WTC11 (cell line): ENCODE measurements around the gene ACYP1. TPM values are rescaled to one million over a fixed set of nuclear protein-coding genes. Genes with fewer than 3 reads are reported as not detected.

Source experiments
- ATAC-seq: fragments of 200-7000 bp; cut with Tn5 transposase; 2 replicates; pipeline ENCODE4 v1.10.0; 2021; ENCODE audit warnings: mild to moderate bottlenecking, moderate library complexity
- CTCF ChIA-PET: fragments of 300-600 bp; sonication (Branson Sonifier 250); formaldehyde crosslinking; loops from one replicate; lab custom pipeline; 2021; ENCODE audit warnings: antibody characterized with exemption; lab: Charles Lee
- POLR2A ChIA-PET: fragments of 350-600 bp; sonication (Branson Sonifier 250); formaldehyde crosslinking; loops from one replicate; lab custom pipeline; 2021; ENCODE audit warnings: antibody characterized with exemption; lab: Charles Lee
- DNase-seq: peaks from one replicate; pipeline ENCODE4 v3.0.0; 2021; ENCODE audit warnings: low spot score
- H3K27ac Mint-ChIP-seq: 2 replicates; pipeline ENCODE4 v1.8.0; 2021; ENCODE audit warnings: mixed read lengths
- H3K27me3 Mint-ChIP-seq: 2 replicates; pipeline ENCODE4 v1.8.0; 2021; ENCODE audit warnings: low read depth, mild to moderate bottlenecking, moderate library complexity, mixed read lengths
- H3K36me3 Mint-ChIP-seq: 2 replicates; pipeline ENCODE4 v1.8.0; 2021; ENCODE audit warnings: mixed read lengths
- H3K4me1 Mint-ChIP-seq: 2 replicates; pipeline ENCODE4 v1.8.0; 2022; ENCODE audit warnings: mixed read lengths
- H3K4me3 Mint-ChIP-seq: 2 replicates; pipeline ENCODE4 v1.8.0; 2021; ENCODE audit warnings: mild to moderate bottlenecking, moderate library complexity, mixed read lengths
- H3K9me3 Mint-ChIP-seq: 2 replicates; pipeline ENCODE4 v1.8.0; 2021; ENCODE audit warnings: mixed read lengths
- ATF1 ChIP-seq: sonication (generic); formaldehyde crosslinking; IDR thresholded peaks from 2 replicates; pipeline ENCODE4 v1.8.1; 2023; ENCODE audit warnings: mild to moderate bottlenecking, moderate library complexity, missing genetic modification reagents
- CREM ChIP-seq: sonication (generic); formaldehyde crosslinking; IDR thresholded peaks from 2 replicates; pipeline ENCODE4 v1.8.1; 2022; ENCODE audit warnings: mild to moderate bottlenecking, missing genetic modification reagents, moderate library complexity
- MXD4 ChIP-seq: fragments of 250-450 bp; sonication (Bioruptor Pico); IDR thresholded peaks from 2 replicates; pipeline ENCODE4 v1.8.0; 2021; ENCODE audit warnings: mild to moderate bottlenecking, moderate library complexity, borderline replicate concordance
- MYBL2 ChIP-seq: sonication (generic); formaldehyde crosslinking; IDR thresholded peaks from 2 replicates; pipeline ENCODE4 v1.8.1; 2023; ENCODE audit warnings: mild to moderate bottlenecking, moderate library complexity, missing genetic modification reagents
- NFYB ChIP-seq: sonication (generic); formaldehyde crosslinking; conservative IDR thresholded peaks from 2 replicates; pipeline ENCODE4 v1.8.0; 2022; ENCODE audit warnings: low read depth, missing genetic modification reagents
- TP53 ChIP-seq: sonication (generic); formaldehyde crosslinking; IDR thresholded peaks from 2 replicates; pipeline ENCODE4 v1.8.1; 2023; ENCODE audit warnings: mild to moderate bottlenecking, missing genetic modification reagents
- ZNF121 ChIP-seq: sonication (generic); formaldehyde crosslinking; IDR thresholded peaks from 2 replicates; pipeline ENCODE4 v1.8.0; 2023; ENCODE audit warnings: missing genetic modification reagents
- ZNF396 ChIP-seq: fragments of 250-450 bp; sonication (Bioruptor Pico); IDR thresholded peaks from 2 replicates; pipeline ENCODE4 v1.8.0; 2021; ENCODE audit warnings: mild to moderate bottlenecking, moderate library complexity, borderline replicate concordance
- ZNF423 ChIP-seq: fragments of 250-450 bp; sonication (Bioruptor Pico); IDR thresholded peaks from 2 replicates; pipeline ENCODE4 v2.1.2; 2022; ENCODE audit warnings: mild to moderate bottlenecking, moderate library complexity
- total RNA-seq: library from RNA; stranded (reverse); gene quantifications from 3 replicates; pipeline ENCODE4 v1.2.3, GENCODE V29; 2021
- TF ChIP-seq, protein P1 (sequence below): sonication (generic); formaldehyde crosslinking; IDR thresholded peaks from 2 replicates; pipeline ENCODE4 v1.8.0; 2023; ENCODE audit warnings: mild to moderate bottlenecking, missing genetic modification reagents
- TF ChIP-seq, protein P2 (sequence below): sonication (generic); formaldehyde crosslinking; IDR thresholded peaks from 2 replicates; pipeline ENCODE4 v1.8.0; 2023; ENCODE audit warnings: missing genetic modification reagents, mild to moderate bottlenecking, borderline replicate concordance
- TF ChIP-seq, protein P3 (sequence below): sonication (generic); formaldehyde crosslinking; IDR thresholded peaks from 2 replicates; pipeline ENCODE4 v1.8.1; 2023; ENCODE audit warnings: mild to moderate bottlenecking, missing genetic modification reagents
- TF ChIP-seq, protein P4 (sequence below): sonication (generic); formaldehyde crosslinking; IDR thresholded peaks from 2 replicates; pipeline ENCODE4 v1.8.1; 2023; ENCODE audit warnings: mild to moderate bottlenecking, missing genetic modification reagents, moderate library complexity
- TF ChIP-seq, protein P5 (sequence below): sonication (generic); formaldehyde crosslinking; conservative IDR thresholded peaks from 2 replicates; pipeline ENCODE4 v1.8.1; 2023; ENCODE audit warnings: mild to moderate bottlenecking, low read depth, missing genetic modification reagents, moderate library complexity
- TF ChIP-seq, protein P6 (sequence below): fragments of 250-450 bp; sonication (Bioruptor Pico); IDR thresholded peaks from 2 replicates; pipeline ENCODE4 v1.9.0; 2021; ENCODE audit warnings: mild to moderate bottlenecking
- TF ChIP-seq, protein P7 (sequence below): sonication (generic); formaldehyde crosslinking; IDR thresholded peaks from 2 replicates; pipeline ENCODE4 v1.8.1; 2022; ENCODE audit warnings: mild to moderate bottlenecking, missing genetic modification reagents, moderate library complexity, borderline replicate concordance
- TF ChIP-seq, protein P8 (sequence below): sonication (generic); formaldehyde crosslinking; IDR thresholded peaks from 2 replicates; pipeline ENCODE4 v1.8.1; 2022; ENCODE audit warnings: mild to moderate bottlenecking, moderate library complexity, missing genetic modification reagents

The ACYP1 gene
- total RNA-seq, 1 experiment from 2014 or later: 26.6 TPM

DNA sequence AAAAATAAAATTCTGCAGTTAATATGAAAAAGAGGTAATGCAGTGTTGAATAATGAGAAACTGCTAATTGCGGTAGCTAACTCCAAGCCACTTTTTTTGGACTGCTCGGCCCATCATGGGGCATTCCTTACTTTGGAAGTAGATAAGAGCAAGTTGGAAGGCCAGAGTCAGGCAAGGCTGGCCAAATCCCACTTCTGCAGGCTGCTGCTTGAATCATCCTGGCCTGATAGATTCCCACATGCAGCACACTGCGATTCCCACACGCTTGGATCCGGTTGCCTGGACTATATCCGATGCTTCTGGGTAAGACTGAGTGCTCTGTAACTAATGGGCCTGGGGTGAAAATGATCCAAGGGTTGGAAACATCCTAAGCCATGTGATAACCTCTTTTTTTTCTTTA is 50.5 kb downstream of the ACYP1 start:
- no peaks in the 10 kb centered on the region for H3K9me3 Mint-ChIP-seq
- CTCF ChIA-PET: interaction anchor here (1.3 to 1.7 kb wide), 2 partner anchors 68 to 75 kb away, joined by 3 to 8 read pairs; no protein-coding TSS in a partner anchor
- H3K4me1 Mint-ChIP-seq: no peaks in the 10 kb centered on the region
- TF ChIP-seq NFYB (CRISPR knock-in tag) (no peak), CREM (CRISPR knock-in tag) (no peak), ATF1 (CRISPR knock-in tag) (no peak), MYBL2 (no peak), ZNF121 (CRISPR knock-in tag) (no peak), ZNF396 (CRISPR knock-in tag) (no peak), ZNF423 (CRISPR knock-in tag) (no peak), TP53 (no peak), MXD4 (no peak)
- TF ChIP-seq, protein P1, sequence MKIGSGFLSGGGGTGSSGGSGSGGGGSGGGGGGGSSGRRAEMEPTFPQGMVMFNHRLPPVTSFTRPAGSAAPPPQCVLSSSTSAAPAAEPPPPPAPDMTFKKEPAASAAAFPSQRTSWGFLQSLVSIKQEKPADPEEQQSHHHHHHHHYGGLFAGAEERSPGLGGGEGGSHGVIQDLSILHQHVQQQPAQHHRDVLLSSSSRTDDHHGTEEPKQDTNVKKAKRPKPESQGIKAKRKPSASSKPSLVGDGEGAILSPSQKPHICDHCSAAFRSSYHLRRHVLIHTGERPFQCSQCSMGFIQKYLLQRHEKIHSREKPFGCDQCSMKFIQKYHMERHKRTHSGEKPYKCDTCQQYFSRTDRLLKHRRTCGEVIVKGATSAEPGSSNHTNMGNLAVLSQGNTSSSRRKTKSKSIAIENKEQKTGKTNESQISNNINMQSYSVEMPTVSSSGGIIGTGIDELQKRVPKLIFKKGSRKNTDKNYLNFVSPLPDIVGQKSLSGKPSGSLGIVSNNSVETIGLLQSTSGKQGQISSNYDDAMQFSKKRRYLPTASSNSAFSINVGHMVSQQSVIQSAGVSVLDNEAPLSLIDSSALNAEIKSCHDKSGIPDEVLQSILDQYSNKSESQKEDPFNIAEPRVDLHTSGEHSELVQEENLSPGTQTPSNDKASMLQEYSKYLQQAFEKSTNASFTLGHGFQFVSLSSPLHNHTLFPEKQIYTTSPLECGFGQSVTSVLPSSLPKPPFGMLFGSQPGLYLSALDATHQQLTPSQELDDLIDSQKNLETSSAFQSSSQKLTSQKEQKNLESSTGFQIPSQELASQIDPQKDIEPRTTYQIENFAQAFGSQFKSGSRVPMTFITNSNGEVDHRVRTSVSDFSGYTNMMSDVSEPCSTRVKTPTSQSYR (CRISPR knock-in tag): no peak
- TF ChIP-seq, protein P2, sequence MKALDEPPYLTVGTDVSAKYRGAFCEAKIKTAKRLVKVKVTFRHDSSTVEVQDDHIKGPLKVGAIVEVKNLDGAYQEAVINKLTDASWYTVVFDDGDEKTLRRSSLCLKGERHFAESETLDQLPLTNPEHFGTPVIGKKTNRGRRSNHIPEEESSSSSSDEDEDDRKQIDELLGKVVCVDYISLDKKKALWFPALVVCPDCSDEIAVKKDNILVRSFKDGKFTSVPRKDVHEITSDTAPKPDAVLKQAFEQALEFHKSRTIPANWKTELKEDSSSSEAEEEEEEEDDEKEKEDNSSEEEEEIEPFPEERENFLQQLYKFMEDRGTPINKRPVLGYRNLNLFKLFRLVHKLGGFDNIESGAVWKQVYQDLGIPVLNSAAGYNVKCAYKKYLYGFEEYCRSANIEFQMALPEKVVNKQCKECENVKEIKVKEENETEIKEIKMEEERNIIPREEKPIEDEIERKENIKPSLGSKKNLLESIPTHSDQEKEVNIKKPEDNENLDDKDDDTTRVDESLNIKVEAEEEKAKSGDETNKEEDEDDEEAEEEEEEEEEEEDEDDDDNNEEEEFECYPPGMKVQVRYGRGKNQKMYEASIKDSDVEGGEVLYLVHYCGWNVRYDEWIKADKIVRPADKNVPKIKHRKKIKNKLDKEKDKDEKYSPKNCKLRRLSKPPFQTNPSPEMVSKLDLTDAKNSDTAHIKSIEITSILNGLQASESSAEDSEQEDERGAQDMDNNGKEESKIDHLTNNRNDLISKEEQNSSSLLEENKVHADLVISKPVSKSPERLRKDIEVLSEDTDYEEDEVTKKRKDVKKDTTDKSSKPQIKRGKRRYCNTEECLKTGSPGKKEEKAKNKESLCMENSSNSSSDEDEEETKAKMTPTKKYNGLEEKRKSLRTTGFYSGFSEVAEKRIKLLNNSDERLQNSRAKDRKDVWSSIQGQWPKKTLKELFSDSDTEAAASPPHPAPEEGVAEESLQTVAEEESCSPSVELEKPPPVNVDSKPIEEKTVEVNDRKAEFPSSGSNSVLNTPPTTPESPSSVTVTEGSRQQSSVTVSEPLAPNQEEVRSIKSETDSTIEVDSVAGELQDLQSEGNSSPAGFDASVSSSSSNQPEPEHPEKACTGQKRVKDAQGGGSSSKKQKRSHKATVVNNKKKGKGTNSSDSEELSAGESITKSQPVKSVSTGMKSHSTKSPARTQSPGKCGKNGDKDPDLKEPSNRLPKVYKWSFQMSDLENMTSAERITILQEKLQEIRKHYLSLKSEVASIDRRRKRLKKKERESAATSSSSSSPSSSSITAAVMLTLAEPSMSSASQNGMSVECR (CRISPR knock-in tag): no peak
- TF ChIP-seq, protein P3, sequence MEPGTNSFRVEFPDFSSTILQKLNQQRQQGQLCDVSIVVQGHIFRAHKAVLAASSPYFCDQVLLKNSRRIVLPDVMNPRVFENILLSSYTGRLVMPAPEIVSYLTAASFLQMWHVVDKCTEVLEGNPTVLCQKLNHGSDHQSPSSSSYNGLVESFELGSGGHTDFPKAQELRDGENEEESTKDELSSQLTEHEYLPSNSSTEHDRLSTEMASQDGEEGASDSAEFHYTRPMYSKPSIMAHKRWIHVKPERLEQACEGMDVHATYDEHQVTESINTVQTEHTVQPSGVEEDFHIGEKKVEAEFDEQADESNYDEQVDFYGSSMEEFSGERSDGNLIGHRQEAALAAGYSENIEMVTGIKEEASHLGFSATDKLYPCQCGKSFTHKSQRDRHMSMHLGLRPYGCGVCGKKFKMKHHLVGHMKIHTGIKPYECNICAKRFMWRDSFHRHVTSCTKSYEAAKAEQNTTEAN (CRISPR knock-in tag): no peak
- TF ChIP-seq, protein P4, sequence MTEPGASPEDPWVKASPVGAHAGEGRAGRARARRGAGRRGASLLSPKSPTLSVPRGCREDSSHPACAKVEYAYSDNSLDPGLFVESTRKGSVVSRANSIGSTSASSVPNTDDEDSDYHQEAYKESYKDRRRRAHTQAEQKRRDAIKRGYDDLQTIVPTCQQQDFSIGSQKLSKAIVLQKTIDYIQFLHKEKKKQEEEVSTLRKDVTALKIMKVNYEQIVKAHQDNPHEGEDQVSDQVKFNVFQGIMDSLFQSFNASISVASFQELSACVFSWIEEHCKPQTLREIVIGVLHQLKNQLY: no peak
- TF ChIP-seq, protein P5, sequence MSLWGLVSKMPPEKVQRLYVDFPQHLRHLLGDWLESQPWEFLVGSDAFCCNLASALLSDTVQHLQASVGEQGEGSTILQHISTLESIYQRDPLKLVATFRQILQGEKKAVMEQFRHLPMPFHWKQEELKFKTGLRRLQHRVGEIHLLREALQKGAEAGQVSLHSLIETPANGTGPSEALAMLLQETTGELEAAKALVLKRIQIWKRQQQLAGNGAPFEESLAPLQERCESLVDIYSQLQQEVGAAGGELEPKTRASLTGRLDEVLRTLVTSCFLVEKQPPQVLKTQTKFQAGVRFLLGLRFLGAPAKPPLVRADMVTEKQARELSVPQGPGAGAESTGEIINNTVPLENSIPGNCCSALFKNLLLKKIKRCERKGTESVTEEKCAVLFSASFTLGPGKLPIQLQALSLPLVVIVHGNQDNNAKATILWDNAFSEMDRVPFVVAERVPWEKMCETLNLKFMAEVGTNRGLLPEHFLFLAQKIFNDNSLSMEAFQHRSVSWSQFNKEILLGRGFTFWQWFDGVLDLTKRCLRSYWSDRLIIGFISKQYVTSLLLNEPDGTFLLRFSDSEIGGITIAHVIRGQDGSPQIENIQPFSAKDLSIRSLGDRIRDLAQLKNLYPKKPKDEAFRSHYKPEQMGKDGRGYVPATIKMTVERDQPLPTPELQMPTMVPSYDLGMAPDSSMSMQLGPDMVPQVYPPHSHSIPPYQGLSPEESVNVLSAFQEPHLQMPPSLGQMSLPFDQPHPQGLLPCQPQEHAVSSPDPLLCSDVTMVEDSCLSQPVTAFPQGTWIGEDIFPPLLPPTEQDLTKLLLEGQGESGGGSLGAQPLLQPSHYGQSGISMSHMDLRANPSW (CRISPR knock-in tag): no peak
- TF ChIP-seq, protein P6, sequence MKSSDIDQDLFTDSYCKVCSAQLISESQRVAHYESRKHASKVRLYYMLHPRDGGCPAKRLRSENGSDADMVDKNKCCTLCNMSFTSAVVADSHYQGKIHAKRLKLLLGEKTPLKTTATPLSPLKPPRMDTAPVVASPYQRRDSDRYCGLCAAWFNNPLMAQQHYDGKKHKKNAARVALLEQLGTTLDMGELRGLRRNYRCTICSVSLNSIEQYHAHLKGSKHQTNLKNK (CRISPR knock-in tag): no peak
- TF ChIP-seq, protein P7, sequence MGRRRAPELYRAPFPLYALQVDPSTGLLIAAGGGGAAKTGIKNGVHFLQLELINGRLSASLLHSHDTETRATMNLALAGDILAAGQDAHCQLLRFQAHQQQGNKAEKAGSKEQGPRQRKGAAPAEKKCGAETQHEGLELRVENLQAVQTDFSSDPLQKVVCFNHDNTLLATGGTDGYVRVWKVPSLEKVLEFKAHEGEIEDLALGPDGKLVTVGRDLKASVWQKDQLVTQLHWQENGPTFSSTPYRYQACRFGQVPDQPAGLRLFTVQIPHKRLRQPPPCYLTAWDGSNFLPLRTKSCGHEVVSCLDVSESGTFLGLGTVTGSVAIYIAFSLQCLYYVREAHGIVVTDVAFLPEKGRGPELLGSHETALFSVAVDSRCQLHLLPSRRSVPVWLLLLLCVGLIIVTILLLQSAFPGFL (CRISPR knock-in tag): no peak
- TF ChIP-seq, protein P8, sequence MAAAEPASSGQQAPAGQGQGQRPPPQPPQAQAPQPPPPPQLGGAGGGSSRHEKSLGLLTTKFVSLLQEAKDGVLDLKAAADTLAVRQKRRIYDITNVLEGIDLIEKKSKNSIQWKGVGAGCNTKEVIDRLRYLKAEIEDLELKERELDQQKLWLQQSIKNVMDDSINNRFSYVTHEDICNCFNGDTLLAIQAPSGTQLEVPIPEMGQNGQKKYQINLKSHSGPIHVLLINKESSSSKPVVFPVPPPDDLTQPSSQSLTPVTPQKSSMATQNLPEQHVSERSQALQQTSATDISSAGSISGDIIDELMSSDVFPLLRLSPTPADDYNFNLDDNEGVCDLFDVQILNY (CRISPR knock-in tag): no peak
- TF ChIP-seq, all 79 proteins: peak for 0
- Mint-ChIP-seq H3K4me3 (no peak overlapping the region), H3K27ac (no peak overlapping the region), H3K36me3 (peaks cover 31% of the 10 kb centered on the region), H3K27me3 (no peaks in the 10 kb centered on the region)
- no peak for ATAC-seq
- no peak for DNase-seq
- POLR2A ChIA-PET: no interaction called here
